Measurements from ENCODE around the gene EVX2.

Gene EVX2

DNA sequence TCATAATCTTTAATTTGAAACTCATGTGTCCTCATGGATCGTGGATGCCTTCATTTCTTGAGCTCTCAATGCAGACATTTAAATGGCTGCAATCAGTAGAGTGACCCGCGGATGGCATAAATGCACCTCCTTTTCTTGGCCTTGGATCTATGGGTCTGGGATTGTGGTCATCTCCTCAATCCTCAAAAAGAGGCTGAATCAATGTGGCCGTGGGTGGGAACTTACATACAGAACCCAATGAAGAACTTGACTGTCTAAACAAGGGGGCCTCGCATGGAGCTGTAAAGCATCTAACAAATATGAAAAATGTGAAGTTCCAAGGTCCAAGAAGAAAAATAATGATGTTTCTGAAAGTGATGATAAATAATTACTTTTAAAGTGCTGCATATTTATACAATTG is 11.7 kb upstream of the EVX2 start:
- no peak for DNase-seq

DNA sequence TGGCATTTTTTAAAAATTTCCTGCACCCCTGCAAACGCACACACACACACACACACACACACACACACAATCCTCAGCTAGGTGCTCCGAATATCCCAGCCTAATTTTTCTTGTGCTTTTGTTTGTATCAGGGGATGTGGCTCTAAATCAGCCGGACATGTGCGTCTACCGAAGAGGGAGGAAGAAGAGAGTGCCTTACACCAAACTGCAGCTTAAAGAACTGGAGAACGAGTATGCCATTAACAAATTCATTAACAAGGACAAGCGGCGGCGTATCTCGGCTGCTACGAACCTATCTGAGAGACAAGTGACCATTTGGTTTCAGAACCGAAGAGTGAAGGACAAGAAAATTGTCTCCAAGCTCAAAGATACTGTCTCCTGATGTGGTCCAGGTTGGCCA is 10.6 kb upstream of the EVX2 start:
- no peak for DNase-seq

DNA sequence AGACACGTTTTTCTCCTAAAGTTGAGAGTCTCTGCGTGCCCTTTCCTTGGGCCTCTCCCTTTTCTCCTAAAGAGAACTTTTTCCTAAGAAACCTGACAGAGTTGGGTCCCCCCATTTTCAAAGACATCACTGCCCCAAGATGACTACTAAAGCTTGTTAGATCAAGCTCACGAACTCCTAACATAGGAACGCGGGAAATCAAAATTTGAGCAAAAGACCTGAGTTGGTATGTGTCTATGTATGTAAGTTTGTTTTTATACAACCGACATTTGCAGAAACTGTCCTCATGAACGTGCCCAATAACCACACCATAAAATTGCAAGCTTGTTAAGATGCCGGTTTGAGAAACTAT is 10.1 kb upstream of the EVX2 start:
- DNase-seq = no peak

DNA sequence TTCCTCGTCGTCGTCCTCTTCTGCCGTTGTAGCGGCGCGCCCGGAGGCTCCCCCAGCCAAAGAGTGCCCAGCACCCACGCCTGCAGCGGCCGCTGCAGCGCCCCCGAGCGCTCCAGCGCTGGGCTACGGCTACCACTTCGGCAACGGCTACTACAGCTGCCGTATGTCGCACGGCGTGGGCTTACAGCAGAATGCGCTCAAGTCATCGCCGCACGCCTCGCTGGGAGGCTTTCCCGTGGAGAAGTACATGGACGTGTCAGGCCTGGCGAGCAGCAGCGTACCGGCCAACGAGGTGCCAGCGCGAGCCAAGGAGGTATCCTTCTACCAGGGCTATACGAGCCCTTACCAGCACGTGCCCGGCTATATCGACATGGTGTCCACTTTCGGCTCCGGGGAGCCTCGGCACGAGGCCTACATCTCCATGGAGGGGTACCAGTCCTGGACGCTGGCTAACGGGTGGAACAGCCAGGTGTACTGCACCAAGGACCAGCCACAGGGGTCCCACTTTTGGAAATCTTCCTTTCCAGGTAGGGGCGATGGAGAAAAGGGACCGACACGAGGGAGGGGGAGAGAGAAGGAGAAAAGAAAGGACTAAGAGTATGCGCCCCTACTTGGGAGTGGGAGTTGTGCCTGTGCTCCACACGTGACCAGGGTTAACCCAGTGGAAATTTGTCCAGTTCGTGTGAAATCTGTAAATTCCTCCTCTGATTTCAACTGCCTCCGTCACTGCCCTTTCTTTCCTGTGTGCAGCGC is 9.6 kb upstream of the EVX2 start:
- DNase-seq = peak in 1 of 6 experiments; percentile 16

DNA sequence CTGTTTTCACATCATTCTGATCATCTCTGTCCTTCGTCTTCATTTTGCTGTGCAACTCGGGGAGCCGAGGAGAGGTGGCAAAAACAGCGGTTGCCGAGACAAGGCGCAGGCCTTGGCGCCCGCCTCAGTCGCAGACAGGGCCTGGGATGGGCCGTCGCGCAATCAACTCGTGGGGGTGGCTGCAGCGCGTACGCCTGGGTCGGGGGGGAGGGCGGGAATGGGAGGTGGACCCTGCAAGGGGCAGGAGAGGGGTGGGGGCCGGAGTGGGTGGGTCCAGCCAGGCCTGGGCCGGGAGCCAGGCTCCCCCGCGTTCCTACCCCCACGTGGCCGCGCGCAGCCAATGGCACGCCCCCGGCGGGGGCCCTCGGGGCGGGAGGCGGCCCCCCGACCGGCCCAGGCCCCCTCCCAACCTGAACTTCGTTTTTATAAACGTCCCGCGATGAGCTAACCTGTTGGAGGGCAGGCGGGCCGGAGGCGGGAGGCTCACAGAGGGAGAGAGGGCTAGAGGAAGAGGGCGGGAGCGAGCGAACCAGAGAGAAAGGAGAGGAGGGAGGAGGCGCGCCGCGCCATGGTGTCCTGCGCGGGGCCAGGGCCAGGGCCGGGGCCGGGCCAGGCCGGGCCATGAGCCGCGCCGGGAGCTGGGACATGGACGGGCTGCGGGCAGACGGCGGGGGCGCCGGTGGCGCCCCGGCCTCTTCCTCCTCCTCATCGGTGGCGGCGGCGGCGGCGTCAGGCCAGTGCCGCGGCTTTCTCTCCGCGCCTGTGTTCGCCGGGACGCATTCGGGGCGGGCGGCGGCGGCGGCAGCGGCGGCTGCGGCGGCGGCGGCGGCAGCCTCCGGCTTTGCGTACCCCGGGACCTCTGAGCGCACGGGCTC is 8.7 kb upstream of the EVX2 start, which contains the start of gene HOXD13:
Gene HOXD13, plus strand, starts transcription at position 452 of the 875 bp plus-strand sequence. Its CDS starts 170 bp downstream, at position 622.
- peak in 1 of 6 experiments; percentile 10 for DNase-seq

DNA sequence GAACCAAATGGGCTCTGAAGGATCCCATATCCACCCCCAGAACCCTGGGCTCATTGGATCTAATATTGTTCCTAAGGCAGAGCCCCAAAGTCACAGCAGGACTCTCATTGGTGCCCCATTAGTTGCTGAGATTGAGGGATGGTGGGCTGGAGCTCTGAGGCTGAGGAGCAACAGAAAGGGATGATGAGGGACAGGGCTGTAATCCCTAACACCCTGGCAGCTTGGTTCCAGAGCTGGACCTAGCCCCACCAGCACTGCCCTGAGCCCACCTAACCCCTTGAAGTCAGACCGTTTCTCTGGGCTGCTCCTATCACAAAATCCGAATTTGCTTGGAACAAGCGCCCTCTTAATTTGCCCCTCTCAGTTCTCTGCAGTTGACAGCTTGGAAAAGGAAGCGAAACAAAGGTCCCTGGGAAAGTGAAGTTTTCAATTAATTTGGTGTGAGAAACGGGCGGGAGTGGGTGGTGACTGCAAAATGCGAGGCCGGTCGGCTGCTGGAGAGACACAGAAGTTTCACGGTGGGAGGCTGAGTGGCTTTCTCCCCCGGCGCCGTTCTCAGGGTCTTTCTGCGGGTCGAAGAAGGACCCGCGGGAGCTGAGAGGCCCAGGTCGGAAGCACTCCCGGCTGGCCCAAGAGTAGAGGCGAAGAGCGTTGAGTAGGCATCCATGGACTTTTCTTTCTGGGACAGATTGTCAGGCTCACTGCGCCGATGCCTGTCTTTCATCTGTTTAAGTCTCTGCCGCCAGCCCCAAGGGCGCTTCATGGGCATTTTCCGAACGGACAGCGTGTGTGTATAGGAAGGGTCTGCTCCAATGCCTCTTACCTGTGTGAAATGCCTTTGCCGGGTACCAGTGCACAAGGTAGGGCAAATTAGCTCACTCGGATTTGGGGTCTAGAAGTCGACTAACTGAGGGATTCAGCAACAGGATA is 7.8 kb upstream of the EVX2 start:
- DNase-seq = no peak

DNA sequence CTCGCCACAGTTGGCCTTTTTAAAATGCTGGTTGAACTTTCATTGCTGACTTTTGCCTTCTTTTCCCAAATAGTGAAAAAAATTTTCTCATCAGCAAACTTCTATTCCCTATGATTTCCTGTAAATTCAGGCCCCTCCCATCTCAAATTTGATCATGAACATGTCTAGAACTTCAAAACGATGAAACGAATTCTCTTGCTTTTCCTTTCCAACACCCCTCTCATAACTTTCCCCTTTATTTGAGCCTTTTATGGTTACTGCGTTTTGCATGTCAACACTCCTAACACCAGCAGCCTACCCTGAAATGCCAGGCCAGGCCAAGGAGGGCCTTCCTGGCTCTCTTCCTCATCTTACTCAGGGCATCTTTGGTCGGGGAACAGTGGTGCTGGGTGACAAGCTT is 7.1 kb upstream of the EVX2 start:
- no peak for DNase-seq

DNA sequence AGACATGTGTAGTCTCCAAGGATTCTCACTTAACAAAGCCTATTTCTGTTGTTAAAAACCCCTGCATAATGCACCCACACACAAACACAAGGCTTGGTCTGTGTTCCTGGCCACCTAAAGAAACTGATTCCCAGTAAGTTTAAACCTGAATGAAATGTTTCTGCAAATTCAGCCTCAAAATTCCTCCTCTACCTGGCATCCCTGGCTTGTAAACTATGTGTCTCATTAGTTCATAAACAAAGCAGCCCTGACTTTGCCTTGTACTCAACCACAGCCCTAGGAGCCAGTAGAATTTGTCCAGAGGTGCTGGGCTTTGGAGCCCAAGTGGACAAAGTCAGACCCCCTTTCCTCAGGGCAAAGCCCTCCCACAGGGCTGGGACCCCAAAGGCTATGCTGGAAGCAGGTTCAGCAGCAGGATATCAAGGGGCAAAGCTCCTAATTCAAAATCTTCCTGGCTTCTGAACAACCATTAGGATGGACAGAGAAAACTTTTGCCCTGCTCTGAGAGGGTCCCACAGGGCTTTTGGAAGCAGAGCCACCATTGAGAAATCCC is 6.2 kb upstream of the EVX2 start:
- no peak for DNase-seq

DNA sequence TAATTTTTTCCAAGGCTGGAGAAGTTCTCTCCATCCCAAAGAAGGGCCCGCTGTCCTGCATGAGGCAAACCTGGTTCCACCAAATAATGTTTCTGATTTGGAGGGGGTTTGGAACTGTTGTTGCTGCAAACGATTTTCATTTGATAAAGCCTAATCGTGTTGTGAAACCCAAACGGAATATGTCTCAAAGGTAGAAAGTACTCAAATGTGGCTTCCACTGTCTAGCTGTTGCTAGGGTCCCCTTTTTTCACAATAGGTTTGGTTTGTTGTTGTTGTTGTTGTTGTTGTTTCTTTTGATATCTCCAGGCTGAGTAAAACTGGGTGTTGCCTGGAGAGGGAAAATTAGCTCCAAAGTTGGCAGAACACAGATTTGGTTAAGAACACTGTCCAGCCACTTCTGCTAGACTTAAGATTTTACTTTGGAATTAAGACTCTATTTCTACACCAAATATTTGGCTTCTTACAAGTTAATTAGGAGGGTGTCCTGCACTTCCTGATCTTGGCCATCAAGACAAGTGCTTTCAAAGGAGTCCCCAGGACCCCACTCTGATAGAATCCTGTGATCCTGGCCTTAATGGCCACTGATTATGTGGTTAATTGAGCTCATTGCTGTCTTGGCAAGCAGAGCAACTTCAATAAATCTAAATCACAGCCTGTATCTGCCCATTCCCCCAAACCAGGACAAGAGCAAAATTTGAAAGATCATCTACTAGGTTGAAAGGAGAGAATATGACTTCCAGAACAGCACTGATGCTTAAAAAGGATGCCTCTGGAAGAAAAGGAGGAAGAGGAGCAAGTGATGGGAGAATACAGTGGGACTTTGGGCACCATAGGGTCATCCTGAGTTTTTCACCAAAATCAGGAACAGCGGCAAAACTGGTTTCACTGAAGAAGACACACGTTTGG is 5.4 kb upstream of the EVX2 start:
- DNase-seq = no peak

DNA sequence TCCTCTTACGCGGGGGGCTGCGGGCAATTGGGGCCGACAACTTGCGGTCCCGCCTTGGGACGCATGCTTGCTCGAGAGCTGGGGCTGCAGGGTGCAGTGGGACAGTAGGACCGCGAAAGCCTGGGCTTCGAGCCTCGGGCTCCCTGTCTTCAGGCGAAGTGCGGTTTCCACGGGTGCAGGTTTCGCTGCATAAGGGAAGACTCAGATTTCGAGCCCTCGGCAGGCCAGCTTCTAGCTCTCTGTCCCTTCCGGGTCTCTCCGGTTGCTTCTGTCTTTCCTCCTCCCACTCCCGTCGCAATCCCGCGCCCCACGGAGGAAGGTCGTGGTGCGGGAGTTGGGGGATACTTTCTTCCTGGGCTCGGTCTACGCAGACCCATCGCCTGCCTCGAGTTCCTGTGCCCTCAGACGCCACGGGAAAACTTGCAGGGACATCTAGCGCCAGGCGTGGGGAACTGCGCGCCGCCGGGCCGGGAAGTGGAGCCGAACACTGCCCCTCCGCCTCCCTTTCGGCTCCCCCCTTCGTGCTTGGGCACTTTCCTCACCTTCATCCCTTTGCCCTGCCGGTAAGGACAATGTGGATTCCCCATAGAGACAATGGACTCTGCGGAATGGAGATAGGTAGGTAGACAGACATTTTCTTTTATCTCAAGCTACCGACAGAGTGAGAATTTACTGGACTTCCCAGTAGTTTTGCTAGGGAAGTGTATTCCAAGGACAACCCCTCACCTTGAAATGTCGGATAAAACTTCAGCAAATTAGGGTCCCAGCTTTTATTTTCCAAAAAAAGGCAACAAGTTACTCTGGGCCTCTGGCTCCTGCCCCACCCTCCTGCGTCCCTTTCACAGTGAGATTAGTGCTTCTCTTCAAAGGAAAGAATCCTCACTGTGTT is 4.5 kb upstream of the EVX2 start:
- DNase-seq = no peak

DNA sequence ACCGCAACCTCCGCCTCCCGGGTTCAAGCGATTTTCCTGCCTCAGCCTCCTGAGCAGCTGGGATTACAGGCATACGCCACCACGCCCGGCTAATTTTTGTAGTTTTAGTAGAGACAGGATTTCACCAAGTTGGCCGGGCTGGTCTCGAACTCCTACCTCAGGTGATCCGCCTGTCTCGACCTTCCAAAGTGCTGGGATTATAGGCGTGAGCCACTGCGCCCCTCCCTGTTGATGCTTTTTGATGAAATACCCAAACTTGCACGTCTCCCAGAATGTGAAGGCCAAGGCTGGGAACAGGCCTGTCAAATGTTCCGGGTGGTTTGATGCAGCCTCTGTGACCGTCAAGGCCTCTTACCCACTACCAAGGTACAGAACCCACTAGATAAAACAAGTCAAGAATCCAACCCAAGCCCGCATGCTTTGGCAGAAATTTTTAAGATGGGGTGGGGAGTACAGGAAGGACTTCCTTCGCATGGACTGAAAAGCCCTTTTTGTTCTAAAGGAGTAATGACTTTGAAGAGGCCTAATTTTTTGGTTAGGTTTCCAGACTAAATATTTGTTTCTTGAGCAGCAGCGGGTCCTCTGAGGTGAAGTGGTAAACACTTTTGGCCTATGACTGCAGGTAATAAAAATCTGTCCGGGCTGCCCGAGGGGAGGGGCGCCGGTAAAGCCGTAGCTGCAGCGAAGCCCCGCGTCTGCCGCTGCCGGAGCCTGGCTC is 3.7 kb upstream of the EVX2 start:
- no peak for DNase-seq

DNA sequence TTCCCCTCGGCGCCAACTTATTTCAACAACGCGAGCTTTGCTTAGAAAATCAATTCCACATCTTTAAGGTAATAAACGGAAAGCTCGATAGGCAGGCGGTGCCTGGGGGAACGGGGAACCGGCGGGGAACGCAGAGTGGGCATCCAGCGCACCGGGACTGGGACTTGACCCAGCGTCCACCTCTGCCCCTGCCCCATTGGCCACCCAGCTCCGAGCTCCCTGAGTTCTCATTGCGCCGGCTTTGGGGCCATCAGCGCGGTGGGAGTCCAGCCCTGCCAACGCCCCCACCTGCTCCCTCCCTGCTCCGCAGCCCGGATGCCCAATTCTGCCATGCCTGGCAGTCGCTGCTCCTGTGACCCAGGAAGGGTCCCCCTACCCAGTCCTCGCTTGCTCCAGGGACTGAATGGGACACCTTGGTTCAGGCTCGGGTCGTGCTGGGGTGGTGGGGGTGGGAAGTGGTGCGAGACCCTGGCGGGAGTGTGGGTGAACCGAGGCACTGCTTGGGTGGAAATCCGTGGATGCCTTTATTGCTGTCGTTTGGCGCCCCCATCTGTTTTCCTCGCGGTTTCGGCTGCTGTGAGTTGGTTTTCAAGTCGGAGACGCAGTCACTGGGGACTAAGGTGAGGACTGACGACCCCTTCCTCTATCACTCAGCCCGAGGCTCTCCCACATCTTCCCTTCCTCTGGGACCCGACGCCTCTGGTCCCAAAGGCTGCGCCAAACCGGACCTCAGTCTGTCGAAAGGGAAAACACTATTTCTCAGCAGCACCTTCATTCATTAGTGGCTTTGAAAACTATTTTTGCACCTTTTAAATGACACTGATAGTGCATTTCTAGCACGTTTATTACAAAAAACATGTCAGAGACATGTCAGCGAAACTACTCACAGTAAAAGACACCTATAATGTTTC is 2.4 kb upstream of the EVX2 start:
- no peak for DNase-seq

DNA sequence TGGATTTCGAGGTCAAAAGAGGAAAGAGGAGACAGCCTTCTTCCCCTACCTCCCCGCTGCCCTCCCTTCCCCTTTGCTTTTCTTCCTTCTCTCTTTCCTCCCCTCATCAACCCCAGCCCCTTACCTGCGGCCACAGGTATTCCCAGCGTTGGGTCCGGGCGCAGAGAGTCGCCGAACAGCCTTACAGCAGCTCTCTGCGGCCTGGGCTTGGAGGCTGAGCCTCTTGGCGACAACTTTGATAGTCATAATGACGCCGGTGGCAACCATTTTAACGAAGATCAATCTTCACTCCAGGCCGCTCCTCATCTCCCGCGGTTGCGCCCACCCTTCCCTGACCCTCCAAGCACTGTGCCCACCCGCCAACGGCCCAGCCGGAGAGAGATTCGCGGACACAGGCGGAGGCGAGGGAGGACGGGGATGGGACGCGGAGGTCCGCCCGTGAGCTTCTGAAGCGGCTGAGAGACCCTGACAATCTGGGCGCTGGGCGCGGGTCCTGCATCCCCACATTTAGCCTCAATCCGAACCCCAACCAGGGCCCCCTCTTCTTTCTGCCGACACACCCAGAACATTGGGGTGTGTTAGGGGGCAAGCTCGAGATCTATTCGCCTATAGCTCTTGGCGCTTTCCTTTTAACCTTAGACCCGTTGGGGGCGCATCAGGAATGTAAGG is 1.5 kb upstream of the EVX2 start:
- DNase-seq = peak in 1 of 6 experiments; percentile 34

DNA sequence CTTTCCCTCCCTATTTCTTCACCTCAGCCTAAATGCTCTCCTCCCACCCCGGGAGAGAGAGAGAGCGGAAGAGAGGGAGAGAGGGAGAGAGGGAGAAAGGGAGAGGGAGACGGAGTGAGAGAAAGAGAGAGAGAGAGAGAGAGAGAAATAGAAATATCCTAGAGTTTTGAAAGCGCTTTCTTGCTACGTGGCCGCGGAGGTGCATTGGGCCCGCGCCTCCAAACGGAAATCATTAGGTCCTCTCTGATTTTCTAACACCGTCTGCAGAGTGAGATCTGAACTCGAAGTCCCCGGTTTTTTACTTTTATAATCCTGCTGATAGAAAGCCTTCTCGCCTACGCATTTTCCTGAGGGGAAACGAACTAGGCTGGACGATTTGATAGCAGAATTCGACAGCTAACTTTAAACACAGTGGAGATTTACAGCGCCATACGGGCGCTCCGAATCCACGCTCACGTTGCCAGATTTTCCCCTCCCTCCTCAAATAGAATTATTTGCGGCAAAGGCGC is 903 bp upstream of the EVX2 start:
- no peak for DNase-seq

DNA sequence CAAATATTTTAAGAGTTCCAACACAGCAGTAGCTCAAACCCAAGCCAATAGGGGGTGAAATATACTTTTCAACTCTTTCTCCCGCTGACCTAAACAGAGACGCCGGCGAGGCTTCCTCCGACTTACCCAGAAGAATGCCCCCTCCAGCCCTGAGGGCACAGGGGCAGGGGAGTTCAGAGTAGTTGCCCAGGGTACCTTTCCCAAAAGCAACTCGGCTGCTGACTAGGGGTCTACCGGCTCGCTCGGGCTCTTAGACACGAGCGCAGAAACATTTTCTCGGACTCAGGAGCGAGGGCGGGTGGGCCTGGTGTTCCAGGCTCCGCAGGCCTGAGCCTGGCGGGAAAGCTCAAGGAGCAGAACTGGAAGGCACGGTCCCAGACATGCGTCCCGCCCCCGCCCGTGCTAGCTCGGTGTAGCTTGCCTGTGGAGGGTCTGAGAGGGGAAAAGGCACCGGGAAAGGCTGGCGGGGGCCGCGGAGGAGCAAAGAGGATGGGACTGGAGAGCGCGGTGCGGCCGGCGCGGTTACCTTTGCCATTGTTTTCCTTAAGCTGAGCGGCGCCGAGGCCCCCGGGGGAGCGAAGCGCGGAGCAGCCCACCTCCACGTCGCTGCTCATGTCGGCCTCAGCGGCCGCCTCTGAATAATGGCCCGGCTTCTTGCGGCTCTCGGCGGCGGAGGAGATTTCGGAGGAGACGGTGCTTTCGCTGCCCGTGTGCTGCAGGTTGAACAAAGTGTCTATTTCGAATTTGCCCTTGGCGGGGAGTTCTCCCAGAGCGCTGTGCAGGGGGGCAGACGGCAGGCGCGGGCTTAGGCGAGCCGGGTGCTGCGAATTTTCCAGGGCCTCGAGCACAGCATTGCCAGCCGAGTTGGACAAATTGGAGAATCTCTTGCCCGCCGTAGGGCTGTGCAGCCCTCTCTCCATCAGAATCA is 674 bp downstream of the EVX2 start:
- DNase-seq = peak in 1 of 6 experiments; percentile 36

DNA sequence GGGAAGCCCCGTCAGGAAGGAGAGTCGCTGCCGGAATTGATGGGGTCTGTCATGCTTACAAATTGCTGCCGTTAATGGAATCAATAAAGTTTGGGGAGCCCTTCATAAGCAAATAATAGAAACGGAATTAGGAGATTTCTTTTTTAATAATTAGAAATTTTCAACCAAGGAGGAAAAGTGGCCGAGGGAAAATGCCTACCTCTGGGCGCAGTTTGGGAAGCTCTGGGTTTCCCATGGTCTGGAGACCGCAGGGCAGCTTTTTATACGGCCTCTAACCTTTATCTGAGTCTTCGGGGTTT is 1.3 kb downstream of the EVX2 start:
- no peak for DNase-seq

All from stimulated activated naive CD4-positive, alpha-beta T cell (primary cell).